ENCODE data around the gene YPEL3. TPM values are rescaled to one million over a fixed set of nuclear protein-coding genes. Genes with fewer than 3 reads are reported as not detected.
A peak's percentile ranks its signal among the peaks of the same experiment; 100 is the strongest.

Gene YPEL3
- total RNA-seq, 1 experiment from 2014 or later, result 1.7 TPM

DNA sequence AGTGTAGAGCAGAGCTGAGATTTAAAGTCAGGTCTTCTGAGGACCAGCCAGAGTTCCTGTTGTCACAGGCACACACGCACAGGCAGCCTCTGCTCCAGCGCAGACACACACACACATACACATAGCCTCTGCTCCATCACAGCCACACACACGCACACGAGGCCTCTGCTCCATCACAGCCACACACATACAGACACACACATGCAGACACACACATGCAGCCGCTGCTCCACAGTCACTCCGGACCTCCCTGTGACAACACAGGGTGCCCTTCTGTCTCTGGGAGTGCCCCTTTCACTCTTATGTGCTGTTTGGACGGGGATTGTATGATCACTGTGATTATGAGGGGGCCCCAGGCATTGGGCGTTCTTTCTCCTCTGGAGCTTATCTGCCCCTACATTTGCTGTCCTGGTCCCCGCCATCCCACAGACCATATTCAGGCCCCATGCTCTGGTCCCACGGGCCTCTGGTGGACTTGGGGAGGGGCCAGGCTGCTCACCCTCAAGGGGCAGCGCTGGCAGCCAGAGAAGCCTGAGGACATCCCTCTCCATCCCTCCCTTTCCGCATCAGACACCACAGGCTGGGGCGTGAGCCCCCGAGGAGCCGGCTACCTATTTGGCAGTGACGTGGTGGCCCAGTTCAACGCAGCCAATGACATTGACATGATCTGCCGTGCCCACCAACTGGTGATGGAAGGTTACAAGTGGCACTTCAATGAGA is 11.8 kb downstream of the YPEL3 start:
- DNase-seq (ENCODE audit: low read depth, low spot score), result no peak
- in situ Hi-C loops (cut with HindIII; ENCODE audit: low pct_unique_long_range_greater_than_20kb, low sequenced_read_pairs), result no loop called here

DNA sequence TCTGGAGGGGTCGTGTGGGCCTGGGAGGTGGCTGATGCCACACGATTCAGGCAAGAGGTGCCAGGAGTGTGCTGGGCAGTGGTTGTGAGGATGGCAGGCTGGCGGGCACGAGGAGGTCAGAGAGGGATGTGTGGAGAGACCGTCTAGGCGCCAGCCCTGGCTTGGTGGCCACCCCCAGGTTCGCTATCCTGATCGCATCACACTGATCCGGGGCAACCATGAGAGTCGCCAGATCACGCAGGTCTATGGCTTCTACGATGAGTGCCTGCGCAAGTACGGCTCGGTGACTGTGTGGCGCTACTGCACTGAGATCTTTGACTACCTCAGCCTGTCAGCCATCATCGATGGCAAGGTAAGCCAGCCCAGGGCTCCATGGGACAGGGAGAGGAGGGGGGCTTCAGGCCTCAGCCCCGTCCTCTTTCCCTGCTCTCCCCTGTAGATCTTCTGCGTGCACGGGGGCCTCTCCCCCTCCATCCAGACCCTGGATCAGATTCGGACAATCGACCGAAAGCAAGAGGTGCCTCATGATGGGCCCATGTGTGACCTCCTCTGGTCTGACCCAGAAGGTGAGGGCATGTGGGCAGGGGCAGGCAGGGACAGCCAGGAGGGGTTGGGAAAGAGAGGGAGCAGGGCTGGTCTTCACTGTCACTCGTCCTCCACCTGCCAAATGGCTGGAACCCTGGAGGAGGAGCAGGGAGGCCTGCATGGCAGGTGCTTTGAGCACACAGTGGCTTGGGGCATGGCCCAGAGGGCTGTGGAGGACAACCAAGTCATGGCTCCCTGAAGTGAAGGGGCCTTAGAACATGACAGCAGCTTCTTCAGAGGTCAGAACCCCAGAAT is 12.6 kb downstream of the YPEL3 start:
- in situ Hi-C loops (cut with HindIII; ENCODE audit: low pct_unique_long_range_greater_than_20kb, low sequenced_read_pairs), result no loop called here
- no peak for DNase-seq (ENCODE audit: low read depth, low spot score)

DNA sequence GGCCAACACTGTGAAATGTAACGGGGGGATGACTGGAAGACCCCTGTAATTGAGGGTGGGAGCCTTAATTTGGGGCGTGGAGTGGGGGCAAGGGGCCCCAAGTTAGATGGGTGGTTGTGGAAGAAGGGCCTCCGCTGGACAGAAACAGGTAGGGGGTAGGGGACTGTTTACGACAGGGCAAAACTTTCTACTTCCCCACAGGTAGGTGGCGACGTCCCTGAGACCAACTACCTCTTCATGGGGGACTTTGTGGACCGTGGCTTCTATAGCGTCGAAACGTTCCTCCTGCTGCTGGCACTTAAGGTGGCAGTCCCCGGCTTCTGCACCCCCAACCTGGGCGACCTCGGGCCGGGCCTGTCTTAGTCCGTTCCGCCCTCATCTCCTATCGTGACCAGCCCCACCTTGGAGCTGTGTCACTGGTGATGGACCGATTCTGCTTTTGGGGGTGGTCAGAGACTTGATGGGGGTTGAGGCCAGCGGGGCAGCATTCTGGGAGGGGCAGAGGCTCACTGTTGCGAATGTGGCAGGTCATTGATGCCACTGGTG is 13.4 kb downstream of the YPEL3 start:
- DNase-seq (ENCODE audit: low read depth, low spot score), result no peak
- in situ Hi-C loops (cut with HindIII; ENCODE audit: low pct_unique_long_range_greater_than_20kb, low sequenced_read_pairs), result no loop called here

DNA sequence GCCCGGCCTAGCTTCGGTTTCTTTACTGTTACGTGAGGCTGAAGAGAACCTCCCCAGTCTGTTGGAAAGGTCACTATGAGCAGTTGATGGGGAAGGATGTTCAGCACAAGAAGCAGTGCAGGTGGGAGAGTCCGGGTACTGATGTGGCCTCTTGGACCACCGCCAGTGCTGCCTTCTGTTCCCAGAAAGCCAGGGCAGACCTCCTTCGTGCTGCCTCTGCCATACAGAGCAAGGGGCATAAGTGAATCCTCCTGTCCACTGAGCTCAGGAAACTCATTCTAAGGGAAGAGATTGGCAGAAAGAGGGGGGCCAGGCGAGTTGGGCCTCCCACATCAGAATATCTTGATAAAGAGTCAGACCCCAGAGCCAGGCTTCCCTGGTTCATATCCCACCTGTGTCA is 16.5 kb downstream of the YPEL3 start:
- no peak for DNase-seq (ENCODE audit: low read depth, low spot score)
- in situ Hi-C loops (cut with HindIII; ENCODE audit: low pct_unique_long_range_greater_than_20kb, low sequenced_read_pairs), result no loop called here

DNA sequence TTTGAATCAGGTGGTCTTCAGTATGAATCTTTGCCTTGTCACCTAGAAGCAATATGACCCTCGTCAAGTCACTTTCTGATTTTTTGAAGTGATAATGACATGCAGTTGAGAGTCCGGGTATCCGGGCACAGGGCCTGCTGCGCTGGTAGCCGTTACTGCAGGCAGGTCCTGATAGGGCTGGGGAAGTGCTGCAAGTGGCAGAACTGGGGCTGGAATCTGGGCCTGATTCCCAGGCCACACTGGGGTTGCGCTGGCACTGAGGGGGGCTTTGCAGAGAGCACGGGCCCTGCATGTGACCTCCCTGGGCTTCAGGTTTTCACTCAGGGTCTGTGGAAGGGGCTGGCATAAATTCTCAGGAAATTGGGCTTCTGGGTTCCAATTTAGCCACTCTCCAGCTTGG is 17.3 kb downstream of the YPEL3 start:
- no peak for DNase-seq (ENCODE audit: low read depth, low spot score)
- in situ Hi-C loops (cut with HindIII; ENCODE audit: low pct_unique_long_range_greater_than_20kb, low sequenced_read_pairs), result no loop called here

DNA sequence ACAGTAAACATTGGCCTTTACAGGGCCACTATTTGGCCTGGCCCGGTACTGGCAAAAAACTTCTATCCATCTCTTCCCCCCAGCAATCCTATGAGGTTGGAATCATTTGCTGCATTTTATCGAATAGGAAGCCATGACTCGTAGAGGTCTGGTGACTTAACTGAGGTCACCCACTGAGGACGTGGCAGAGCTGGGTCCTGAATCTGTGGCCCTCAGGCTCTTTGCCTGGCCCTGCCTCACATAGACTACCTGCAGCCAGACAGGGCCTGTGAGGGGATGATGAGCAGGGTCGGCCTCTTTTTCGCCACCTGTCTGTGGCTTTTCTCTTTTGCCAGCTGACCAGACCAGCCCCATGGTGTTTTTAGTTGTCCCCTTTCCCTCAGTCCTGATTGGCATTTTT is 18.4 kb downstream of the YPEL3 start:
- in situ Hi-C loops (cut with HindIII; ENCODE audit: low pct_unique_long_range_greater_than_20kb, low sequenced_read_pairs), result no loop called here
- no peak for DNase-seq (ENCODE audit: low read depth, low spot score)

DNA sequence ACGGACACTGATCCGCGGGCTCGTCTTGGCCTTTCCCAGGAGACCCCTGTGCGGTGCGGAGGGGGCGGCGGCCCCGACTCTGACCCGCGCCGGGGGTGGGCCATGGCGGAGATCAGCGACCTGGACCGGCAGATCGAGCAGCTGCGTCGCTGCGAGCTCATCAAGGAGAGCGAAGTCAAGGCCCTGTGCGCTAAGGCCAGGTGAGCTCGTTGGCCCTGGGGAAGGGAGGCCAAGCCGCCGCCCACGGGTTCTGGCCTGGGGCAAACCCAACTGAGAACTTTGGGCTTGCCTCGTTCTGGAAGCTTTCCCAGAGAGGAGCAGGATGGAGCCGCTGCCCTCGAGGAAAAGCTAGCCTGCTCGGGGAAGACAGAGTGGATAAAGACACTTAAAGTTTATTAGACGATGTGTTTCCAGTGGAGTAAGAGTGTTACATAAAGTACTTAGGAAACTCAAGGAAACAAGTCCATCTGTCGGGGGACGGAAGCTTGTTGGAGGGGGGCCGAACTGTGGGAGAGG is 19.7 kb downstream of the YPEL3 start:
- in situ Hi-C loops (cut with HindIII; ENCODE audit: low pct_unique_long_range_greater_than_20kb, low sequenced_read_pairs), result no loop called here
- no peak for DNase-seq (ENCODE audit: low read depth, low spot score)

DNA sequence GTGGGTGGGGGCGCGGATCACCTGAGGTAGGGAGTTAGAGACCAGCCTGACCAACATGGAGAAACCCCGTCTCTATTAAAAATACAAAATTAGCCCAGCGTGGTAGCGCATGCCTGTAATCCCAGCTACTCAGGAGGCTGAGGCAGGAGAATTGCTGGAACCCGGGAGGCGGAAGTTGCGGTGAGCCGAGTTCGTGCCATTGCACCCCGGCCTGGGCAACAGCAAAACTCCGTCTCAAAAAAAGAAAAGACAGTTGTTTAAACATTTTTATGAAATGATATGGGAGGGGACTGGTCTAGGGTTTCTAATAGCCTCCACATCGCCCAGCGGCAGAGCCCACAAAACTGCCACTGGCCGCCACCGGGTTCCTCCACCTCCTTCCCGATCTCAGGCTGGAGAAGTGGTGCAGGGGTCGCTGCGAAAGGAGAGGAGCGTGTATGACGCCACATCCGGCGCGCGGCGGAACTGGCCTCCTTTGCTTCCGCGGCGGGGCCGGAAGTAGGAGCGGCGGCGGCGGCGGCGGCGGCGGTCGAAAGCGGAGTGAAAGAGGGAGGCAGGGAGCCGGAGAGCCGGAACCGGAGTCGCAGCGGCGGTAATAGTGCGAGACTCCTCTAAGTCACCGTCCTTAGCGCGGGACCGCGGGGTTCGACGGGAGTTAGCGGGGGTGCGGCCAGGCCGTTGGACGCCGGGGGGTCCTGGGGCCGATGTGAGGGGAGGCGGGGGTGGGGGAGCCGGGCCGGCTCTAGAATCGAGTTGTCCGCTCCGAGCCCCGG is 20.3 kb downstream of the YPEL3 start, which contains the start of gene PPP4C:
Gene PPP4C (plus strand): TSS at position 492 of the 773 bp plus-strand sequence. CDS start 384 bp downstream, outside the sequence.
- in situ Hi-C loops (cut with HindIII; ENCODE audit: low pct_unique_long_range_greater_than_20kb, low sequenced_read_pairs), result no loop called here
- DNase-seq (ENCODE audit: low read depth, low spot score), result peak; percentile 87

DNA sequence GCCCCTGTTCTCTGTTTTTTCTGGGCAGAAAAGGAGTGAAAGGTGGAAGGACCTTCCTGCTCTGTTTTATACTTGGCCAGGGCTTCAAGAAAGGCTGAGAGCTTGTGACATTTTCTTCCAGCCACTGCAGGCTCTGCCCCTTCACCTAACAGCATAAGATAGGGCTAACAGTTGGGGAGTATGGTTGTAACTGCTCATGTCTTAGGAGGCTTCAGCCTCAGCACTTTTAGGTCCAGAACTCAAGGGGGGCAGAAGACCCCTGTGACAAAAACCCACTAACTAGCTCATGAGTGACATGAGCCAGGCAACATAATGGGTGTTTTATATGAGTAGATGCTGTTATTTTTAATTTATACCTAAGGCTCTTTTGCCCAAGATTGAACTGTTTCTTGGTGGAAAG is 25.5 kb downstream of the YPEL3 start:
- no peak for DNase-seq (ENCODE audit: low read depth, low spot score)
- in situ Hi-C loops (cut with HindIII; ENCODE audit: low pct_unique_long_range_greater_than_20kb, low sequenced_read_pairs), result no loop called here

DNA sequence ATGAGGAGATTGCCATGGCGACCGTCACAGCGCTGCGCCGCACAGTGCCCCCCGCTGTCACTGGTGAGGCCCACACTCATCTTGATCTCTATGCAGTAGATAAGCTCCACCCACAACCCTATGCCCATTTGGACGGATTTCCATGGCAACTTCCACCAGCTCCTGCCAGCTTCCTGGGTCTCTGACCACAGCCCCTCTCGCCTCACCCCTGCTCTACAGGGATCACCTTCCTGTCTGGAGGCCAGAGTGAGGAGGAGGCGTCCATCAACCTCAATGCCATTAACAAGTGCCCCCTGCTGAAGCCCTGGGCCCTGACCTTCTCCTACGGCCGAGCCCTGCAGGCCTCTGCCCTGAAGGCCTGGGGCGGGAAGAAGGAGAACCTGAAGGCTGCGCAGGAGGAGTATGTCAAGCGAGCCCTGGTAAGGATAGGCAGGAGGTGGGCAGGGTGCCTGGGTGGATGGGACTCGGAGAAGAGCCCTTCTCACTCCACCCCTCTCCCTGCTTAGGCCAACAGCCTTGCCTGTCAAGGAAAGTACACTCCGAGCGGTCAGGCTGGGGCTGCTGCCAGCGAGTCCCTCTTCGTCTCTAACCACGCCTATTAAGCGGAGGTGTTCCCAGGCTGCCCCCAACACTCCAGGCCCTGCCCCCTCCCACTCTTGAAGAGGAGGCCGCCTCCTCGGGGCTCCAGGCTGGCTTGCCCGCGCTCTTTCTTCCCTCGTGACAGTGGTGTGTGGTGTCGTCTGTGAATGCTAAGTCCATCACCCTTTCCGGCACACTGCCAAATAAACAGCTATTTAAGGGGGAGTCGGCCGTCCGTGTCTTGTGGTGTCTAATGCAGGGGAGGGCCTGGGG is 26.2 kb downstream of the YPEL3 start:
- in situ Hi-C loops (cut with HindIII; ENCODE audit: low pct_unique_long_range_greater_than_20kb, low sequenced_read_pairs), result no loop called here
- peak; percentile 76 for DNase-seq (ENCODE audit: low read depth, low spot score)

DNA sequence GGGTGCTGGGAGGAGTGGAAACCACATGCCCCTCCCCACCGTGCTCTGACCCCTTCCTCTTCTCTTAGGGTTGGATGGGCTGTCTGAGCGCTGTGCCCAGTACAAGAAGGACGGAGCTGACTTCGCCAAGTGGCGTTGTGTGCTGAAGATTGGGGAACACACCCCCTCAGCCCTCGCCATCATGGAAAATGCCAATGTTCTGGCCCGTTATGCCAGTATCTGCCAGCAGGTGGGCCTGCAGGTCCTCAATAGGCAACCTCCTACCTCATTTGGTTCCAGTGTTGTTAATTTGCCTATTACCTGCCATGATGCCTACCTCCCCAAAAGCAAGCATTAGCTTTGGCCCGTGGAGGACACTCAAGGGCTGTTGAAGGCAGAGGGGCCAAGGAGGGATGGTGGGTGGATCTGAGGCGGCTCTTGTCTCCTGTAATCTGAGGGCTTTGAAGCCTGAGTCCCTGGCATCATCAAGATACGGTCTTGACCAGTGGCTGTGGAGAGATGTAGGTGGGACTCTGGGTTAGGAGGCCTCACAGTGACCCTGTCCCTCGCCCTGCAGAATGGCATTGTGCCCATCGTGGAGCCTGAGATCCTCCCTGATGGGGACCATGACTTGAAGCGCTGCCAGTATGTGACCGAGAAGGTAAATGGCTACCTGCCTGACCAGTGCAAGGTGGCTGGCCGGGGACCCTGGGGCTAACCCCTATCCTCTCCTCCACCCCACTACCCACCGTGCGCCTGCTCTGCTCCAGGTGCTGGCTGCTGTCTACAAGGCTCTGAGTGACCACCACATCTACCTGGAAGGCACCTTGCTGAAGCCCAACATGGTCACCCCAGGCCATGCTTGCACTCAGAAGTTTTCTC is 27.0 kb downstream of the YPEL3 start:
- in situ Hi-C loops (cut with HindIII; ENCODE audit: low pct_unique_long_range_greater_than_20kb, low sequenced_read_pairs), result no loop called here
- peak; percentile 42 for DNase-seq (ENCODE audit: low read depth, low spot score)

DNA sequence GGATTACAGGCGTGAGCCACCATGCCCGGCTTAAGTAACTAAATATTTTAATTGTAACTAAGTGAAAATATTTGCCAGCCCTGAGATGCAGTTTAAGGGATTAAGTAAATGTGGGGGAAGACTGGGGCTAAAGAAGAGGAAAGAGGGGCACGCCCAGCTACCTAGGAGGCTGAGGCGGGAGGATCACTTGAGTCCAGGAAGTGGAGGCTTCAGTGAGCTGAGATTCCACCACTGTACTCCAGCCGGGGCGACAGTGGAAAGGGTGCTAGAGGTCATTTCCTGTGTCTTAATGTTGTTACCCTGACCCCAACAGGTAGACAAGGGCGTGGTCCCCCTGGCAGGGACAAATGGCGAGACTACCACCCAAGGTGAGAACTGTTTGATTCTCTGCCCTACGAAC is 27.7 kb downstream of the YPEL3 start:
- DNase-seq (ENCODE audit: low read depth, low spot score), result no peak
- in situ Hi-C loops (cut with HindIII; ENCODE audit: low pct_unique_long_range_greater_than_20kb, low sequenced_read_pairs), result no loop called here

DNA sequence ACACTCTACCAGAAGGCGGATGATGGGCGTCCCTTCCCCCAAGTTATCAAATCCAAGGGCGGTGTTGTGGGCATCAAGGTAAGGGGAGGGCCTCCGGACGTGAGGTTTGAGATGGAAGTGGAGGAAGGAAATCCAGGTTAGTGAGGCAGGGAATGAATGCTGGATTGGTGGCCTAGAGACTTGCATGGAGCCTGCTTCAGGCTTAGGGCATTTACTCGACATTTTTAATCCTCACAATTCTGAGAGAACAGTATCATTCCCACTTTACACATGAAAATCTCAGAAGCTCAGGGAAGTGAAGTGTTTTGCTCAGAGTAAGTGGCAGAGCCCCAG is 28.5 kb downstream of the YPEL3 start:
- DNase-seq (ENCODE audit: low read depth, low spot score), result no peak
- in situ Hi-C loops (cut with HindIII; ENCODE audit: low pct_unique_long_range_greater_than_20kb, low sequenced_read_pairs), result no loop called here

DNA sequence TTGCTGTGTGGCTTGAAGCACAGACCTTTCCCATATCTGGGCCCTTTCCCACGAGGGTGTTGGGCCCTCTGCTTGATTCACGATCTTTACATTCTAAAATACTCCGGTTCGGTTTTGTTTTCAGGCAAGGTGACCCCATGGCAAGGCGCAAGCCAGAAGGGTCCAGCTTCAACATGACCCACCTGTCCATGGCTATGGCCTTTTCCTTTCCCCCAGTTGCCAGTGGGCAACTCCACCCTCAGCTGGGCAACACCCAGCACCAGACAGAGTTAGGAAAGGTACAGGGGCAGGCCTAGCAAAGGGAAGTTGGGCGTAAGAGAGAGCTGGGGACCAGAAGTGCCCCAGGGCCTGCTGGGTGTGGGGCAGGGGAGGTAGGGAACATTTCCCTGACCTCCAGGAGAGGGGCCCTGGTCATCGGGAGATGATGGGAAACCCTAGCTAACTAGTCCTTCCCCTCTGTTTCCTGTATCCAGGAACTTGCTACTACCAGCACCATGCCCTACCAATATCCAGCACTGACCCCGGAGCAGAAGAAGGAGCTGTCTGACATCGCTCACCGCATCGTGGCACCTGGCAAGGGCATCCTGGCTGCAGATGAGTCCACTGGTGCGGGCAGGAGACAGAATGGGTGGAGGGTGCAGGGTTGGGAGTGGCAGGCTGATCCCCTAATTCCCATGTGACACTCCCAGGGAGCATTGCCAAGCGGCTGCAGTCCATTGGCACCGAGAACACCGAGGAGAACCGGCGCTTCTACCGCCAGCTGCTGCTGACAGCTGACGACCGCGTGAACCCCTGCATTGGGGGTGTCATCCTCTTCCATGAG is 29.0 kb downstream of the YPEL3 start:
- in situ Hi-C loops (cut with HindIII; ENCODE audit: low pct_unique_long_range_greater_than_20kb, low sequenced_read_pairs), result no loop called here
- DNase-seq (ENCODE audit: low read depth, low spot score), result no peak

DNA sequence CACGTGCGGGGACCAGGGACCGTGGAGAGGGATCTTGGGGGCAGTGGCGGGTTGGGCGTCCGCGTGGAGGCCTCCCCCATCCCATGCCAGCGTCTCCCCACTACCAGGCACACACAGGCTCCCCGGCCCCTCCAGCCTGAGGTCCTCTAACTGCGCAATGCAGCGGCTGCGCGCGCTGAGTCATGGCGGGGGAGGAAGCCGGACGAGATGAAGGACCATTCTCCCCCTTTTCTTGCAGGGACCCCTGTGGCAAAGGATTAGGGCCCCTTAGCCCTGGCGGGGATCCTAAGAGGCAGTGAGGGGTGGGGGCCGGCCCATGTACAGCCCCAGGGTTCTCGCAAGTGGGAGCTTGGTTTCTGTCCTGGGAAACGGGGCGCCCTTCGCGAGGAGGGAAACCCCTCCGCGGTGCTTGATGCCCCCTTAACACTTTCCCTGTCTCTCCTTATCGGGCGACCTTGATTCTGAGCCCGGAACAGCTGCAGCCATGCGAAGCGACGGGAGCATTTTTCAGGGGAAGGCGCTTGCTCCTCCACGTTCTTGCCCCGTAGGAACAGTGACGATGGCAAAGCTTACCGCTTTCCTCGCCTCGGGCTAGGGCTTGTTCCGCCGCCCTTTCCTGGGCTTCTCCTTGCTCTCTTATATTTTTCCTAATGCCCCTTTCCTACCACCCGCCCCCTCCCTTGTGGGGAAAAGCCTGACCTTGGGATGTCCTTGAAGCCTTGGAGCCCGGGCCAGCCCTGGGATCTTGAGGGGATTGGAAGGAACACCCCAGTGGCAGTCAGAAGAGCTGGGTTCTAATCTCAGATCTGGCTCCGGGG is 29.9 kb downstream of the YPEL3 start:
- in situ Hi-C loops (cut with HindIII; ENCODE audit: low pct_unique_long_range_greater_than_20kb, low sequenced_read_pairs), result no loop called here
- no peak for DNase-seq (ENCODE audit: low read depth, low spot score)
